ENCODE results near the gene KBTBD4. TPM values are rescaled to one million over a fixed set of nuclear protein-coding genes. Genes with fewer than 3 reads are reported as not detected.
A peak's percentile ranks its signal among the peaks of the same experiment; 100 is the strongest.

Gene KBTBD4
- total and polyA plus RNA-seq, 2 donors (not counting 1 experiment from before 2014, with no cell fraction given): 19.9 to 20.0 TPM

- H3K79me2 ChIP-seq (ENCODE audit: control insufficient read depth, insufficient read depth, low read length): peaks cover 26% of the 10 kb centered on the region
- DNase-seq (ENCODE audit: low read depth in 2 of 2): no peak
- H3K27ac ChIP-seq (ENCODE audit: insufficient read depth, low read length): no peak overlapping the region
- H3K4me1 ChIP-seq (ENCODE audit: control insufficient read depth, extremely low read depth, insufficient read depth, low read length): peaks cover 24% of the 10 kb centered on the region
- no peak overlapping the region for H3K4me3 ChIP-seq (replicated peaks in 1 of 4; ENCODE audit: control extremely low read depth in 1 of 4, insufficient read depth in 1 of 4, low read depth in 3 of 4, low read length in 4 of 4)
- H3K27me3 ChIP-seq (ENCODE audit: control insufficient read depth, insufficient read depth, low read length): no peaks in the 10 kb centered on the region
- no peak overlapping the region for H2AFZ ChIP-seq (ENCODE audit: low read length)
- no peak overlapping the region for H3K4me2 ChIP-seq (ENCODE audit: extremely low read depth, insufficient read depth, low read length)
- H3K36me3 ChIP-seq (ENCODE audit: control insufficient read depth, insufficient read depth, low read length): peaks cover 16% of the 10 kb centered on the region
- TF ChIP-seq EZH2 (IDR thresholded peaks at IDR 0.05; ENCODE audit: low read length, missing control alignments) (no peak), CTCF (conservative IDR thresholded peaks at IDR 0.05 in 1 of 2, IDR thresholded peaks at IDR 0.05 in 1 of 2; ENCODE audit: low read depth in 1 of 2, low read length in 2 of 2) (no peak)
- H4K20me1 ChIP-seq (ENCODE audit: control insufficient read depth, extremely low read depth, insufficient read depth, low read length): no peaks in the 10 kb centered on the region
- H3K9me3 ChIP-seq (ENCODE audit: control insufficient read depth, insufficient read depth, low read depth, low read length): no peaks in the 10 kb centered on the region
- H3K9ac ChIP-seq (ENCODE audit: insufficient read depth, low read length): no peak overlapping the region
These were observed 5.4 kb downstream of the KBTBD4 start for GRCh38 chr11:47573321-47573720.

- Histone ChIP-seq H3K4me1 (ENCODE audit: control insufficient read depth, extremely low read depth, insufficient read depth, low read length) (peaks cover 21% of the 10 kb centered on the region), H3K27ac (ENCODE audit: insufficient read depth, low read length) (peak overlapping the region; percentile 43), H3K36me3 (ENCODE audit: control insufficient read depth, insufficient read depth, low read length) (peaks cover 16% of the 10 kb centered on the region), H3K4me2 (ENCODE audit: extremely low read depth, insufficient read depth, low read length) (peak overlapping the region; percentile 35), H3K27me3 (ENCODE audit: control insufficient read depth, insufficient read depth, low read length) (no peaks in the 10 kb centered on the region), H3K79me2 (ENCODE audit: control insufficient read depth, insufficient read depth, low read length) (peaks cover 22% of the 10 kb centered on the region), H3K9ac (ENCODE audit: insufficient read depth, low read length) (no peak overlapping the region), H4K20me1 (ENCODE audit: control insufficient read depth, extremely low read depth, insufficient read depth, low read length) (no peaks in the 10 kb centered on the region), H3K4me3 (replicated peaks in 1 of 4; ENCODE audit: control extremely low read depth in 1 of 4, insufficient read depth in 1 of 4, low read depth in 3 of 4, low read length in 4 of 4) (no peak overlapping the region), H2AFZ (ENCODE audit: low read length) (no peak overlapping the region), H3K9me3 (ENCODE audit: control insufficient read depth, insufficient read depth, low read depth, low read length) (no peaks in the 10 kb centered on the region)
- no peak for DNase-seq (ENCODE audit: low read depth in 2 of 2)
- TF ChIP-seq EZH2 (IDR thresholded peaks at IDR 0.05; ENCODE audit: low read length, missing control alignments) (no peak), CTCF (conservative IDR thresholded peaks at IDR 0.05 in 1 of 2, IDR thresholded peaks at IDR 0.05 in 1 of 2; ENCODE audit: low read depth in 1 of 2, low read length in 2 of 2) (no peak)
These were observed 6.0 kb downstream of the KBTBD4 start for GRCh38 chr11:47572715-47573255.

GRCh38 chr11:47571895-47572294, 6.9 kb downstream of the KBTBD4 start:
- Histone ChIP-seq H3K79me2 (ENCODE audit: control insufficient read depth, insufficient read depth, low read length) (peaks cover 13% of the 10 kb centered on the region), H3K4me1 (ENCODE audit: control insufficient read depth, extremely low read depth, insufficient read depth, low read length) (peaks cover 16% of the 10 kb centered on the region), H3K27me3 (ENCODE audit: control insufficient read depth, insufficient read depth, low read length) (no peaks in the 10 kb centered on the region), H4K20me1 (ENCODE audit: control insufficient read depth, extremely low read depth, insufficient read depth, low read length) (no peaks in the 10 kb centered on the region), H3K9me3 (ENCODE audit: control insufficient read depth, insufficient read depth, low read depth, low read length) (no peaks in the 10 kb centered on the region), H3K36me3 (ENCODE audit: control insufficient read depth, insufficient read depth, low read length) (peaks cover 13% of the 10 kb centered on the region), H3K27ac (ENCODE audit: insufficient read depth, low read length) (peak overlapping the region; percentile 43), H3K9ac (ENCODE audit: insufficient read depth, low read length) (no peak overlapping the region), H2AFZ (ENCODE audit: low read length) (no peak overlapping the region), H3K4me2 (ENCODE audit: extremely low read depth, insufficient read depth, low read length) (peak overlapping the region; percentile 35), H3K4me3 (replicated peaks in 1 of 4; ENCODE audit: control extremely low read depth in 1 of 4, insufficient read depth in 1 of 4, low read depth in 3 of 4, low read length in 4 of 4) (no peak overlapping the region)
- peak; percentile 33 to 72 for DNase-seq (ENCODE audit: low read depth in 2 of 2)
- TF ChIP-seq EZH2 (IDR thresholded peaks at IDR 0.05; ENCODE audit: low read length, missing control alignments) (no peak), CTCF (conservative IDR thresholded peaks at IDR 0.05 in 1 of 2, IDR thresholded peaks at IDR 0.05 in 1 of 2; ENCODE audit: low read depth in 1 of 2, low read length in 2 of 2) (no peak)

All from fibroblast of lung (primary cell).